OCI-LY7 (cell line): Measurements from ENCODE around the gene DENND4A.

Experiments used
- EZH2phosphoT487 ChIP-seq: fragments of 200-600 bp; sonication (generic); IDR thresholded peaks from 2 replicates; pipeline ENCODE4 v1.6.1; 2018; ENCODE audit warnings: low read depth, borderline replicate concordance, mild to moderate bottlenecking, mixed run types, antibody characterized with exemption, low read length, moderate library complexity, mixed read lengths
- TF ChIP-seq, protein P1 (sequence below): fragments of 200-600 bp; sonication (generic); conservative IDR thresholded peaks from 2 replicates; pipeline ENCODE4 v1.5.1; 2014; ENCODE audit warnings: mild to moderate bottlenecking, antibody characterized with exemption, low read length, moderate library complexity, mixed read lengths

GRCh38 chr15:65822316-65822715 lies 30.2 kb upstream of the DENND4A start:
- TF ChIP-seq, protein P1, sequence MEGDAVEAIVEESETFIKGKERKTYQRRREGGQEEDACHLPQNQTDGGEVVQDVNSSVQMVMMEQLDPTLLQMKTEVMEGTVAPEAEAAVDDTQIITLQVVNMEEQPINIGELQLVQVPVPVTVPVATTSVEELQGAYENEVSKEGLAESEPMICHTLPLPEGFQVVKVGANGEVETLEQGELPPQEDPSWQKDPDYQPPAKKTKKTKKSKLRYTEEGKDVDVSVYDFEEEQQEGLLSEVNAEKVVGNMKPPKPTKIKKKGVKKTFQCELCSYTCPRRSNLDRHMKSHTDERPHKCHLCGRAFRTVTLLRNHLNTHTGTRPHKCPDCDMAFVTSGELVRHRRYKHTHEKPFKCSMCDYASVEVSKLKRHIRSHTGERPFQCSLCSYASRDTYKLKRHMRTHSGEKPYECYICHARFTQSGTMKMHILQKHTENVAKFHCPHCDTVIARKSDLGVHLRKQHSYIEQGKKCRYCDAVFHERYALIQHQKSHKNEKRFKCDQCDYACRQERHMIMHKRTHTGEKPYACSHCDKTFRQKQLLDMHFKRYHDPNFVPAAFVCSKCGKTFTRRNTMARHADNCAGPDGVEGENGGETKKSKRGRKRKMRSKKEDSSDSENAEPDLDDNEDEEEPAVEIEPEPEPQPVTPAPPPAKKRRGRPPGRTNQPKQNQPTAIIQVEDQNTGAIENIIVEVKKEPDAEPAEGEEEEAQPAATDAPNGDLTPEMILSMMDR: no peak
- TF ChIP-seq EZH2phosphoT487: no peak
